KBM-7 (cell line): ENCODE data around the gene DEFB129.

ENCODE experiments used
- DNase-seq: peaks from one replicate; pipeline ENCODE4 v3.0.0-alpha.2; 2015
- in situ Hi-C: fragments of 300-500 bp; cut with MboI; formaldehyde crosslinking; loops from 2 replicates; pipeline ENCODE4 v1.14.3; 2020; ENCODE audit warnings: low sequenced_read_pairs, low pct_unique_long_range_greater_than_20kb, mixed read lengths

The DEFB129 gene

GRCh38 chr20:278607-279571, 51.8 kb downstream of the DEFB129 start:
- in situ Hi-C loops = no loop called here
- DNase-seq = no peak
